Hematopoietic multipotent progenitor cell treated with erythropoietin and hydrocortisone succinate and interleukin-3 and kit ligand, for 17 days (in vitro differentiated cells): ENCODE measurements around the gene ANKRD13A.
A peak's percentile ranks its signal among the peaks of the same experiment; 100 is the strongest.
"Not testable (repeated sequence)": the region's sequence is repeated elsewhere in the genome, so short reads cannot be mapped to it uniquely, and the experiment has no call there.

Experiments
- DNase-seq: peaks from one replicate; pipeline ENCODE4 v3.0.0-alpha.2; 2015; ENCODE audit warnings: low spot score

The ANKRD13A gene

DNA sequence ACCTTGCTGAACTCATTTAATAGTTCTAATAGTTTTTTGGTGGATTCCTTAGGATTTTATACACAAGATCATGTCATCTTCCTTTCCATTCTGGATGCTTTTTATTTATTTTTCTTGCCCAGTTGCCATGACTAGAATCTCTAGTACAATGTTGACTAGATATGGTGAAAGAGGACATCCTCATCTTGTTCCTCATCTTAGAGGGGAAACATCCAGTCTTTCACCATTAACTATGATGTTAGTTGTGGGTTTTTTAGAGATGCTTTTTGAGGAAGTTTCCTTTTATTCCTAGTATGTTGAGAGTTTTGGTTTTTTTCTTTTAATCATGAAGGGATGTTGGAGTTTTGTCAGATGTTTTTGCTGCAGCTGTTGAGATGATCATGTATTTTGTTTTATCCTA, 8.7 kb downstream of the ANKRD13A start:
- DNase-seq, result no peak

DNA sequence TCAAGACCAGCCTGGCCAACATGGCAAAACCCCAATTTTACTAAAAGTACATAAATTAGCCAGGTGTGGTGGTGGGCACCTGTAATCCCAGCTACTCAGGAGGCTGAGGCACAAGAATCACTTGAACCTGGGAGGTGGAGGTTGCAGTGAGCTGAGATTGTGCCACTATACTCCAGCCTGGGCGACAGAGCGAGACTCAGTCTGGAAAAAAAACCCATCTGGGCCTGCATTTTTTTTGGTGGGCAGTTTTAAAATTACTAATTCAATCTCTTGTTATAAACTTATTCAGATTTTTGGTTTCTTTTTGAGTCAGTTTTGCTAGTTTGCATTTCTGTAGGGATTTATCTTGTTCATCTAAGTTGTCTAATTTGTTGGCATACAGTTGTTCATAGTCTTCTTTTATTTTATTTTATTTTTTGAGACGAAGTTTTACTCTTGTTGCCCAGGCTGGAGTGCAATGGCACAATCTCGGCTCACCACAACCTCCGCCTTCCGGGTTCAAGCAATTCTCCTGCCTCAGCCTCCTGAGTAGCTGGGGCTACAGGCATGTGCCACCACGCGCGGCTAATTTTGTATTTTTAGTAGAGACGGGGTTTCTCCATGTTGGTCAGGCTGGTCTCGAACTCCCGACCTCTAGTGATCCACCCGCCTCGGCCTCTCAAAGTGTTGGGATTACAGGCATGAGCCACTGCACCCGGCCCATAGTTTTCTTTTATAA, 9.6 kb downstream of the ANKRD13A start:
- DNase-seq, result not testable (repeated sequence)

DNA sequence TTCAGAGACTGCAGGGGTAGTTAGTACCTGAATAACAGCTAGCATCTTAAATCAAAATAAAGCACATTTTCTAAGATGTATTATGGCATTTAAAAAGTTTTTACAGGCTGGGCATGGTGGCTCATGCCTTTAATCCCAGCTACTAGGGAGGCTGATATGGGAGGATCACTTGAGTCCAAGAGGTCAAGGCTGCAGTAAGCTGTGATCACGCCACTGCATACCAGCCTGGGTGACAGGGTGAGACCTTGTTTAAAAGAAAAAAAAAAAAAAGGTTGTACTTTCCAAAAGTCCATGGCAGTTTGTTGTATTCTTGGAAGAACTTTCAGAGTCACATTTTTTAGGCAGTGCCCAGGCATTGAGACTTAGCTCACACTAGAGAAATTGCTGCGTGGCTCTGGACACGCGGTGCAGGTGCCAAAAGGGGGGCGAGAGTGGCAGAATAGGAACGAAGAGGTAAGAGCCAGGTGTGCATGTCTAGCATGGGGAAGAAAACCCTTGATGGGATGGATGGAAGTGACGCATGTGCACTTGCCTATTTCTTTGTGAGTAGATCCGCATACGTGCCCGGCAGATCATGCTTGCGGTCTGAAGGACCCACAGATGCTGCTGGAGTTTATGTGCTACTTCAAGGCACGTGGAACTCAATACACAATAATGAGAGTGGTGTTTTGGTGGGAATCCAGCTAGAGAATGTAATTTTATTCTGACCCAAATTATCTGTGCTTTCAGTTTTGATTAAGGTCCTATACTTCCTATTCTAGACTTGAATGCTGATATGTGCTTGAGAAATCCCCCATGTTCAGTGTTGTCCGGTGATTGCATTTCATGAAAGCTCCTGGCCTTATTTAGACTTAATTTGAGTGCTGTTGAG, 11.9 kb downstream of the ANKRD13A start:
- DNase-seq, result no peak

DNA sequence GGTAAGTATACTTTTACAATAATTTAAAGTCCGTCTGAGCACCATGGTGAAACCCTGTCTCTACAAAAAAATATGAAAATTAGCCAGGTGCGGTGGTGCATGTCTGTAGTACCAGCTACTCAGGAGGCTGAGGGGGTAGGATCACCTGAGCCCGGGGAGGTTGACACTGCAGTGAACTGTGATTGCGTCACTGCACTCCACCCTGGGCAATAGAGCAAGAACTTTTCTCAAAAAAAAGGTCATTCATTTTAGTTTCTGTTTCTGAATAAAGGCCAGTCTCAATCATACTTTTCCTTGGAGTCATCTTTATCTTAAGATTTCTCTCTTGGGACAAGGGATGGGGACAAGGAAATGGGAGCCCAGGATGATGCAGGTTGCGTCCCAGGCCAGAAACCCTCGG, 12.9 kb downstream of the ANKRD13A start:
- no peak for DNase-seq

DNA sequence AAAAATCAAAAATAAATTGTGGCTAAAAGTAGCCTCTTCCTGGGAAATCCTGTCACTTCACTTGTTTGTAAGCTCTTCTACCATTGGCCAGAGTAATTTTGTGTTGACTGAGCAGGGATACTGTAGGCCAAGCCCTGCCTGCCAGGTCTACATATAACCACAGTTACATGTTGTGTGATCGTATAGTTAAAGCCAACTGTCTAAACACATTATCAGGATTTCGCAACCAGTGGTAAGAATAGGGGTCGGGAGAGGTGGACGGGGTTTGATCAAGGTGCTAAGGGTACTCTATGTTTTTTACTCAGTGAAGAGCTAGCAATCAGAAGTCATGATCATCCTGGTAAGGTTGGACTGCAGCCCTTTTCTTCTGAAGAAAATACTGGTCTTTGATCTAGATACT, 13.4 kb downstream of the ANKRD13A start:
- DNase-seq, result no peak

DNA sequence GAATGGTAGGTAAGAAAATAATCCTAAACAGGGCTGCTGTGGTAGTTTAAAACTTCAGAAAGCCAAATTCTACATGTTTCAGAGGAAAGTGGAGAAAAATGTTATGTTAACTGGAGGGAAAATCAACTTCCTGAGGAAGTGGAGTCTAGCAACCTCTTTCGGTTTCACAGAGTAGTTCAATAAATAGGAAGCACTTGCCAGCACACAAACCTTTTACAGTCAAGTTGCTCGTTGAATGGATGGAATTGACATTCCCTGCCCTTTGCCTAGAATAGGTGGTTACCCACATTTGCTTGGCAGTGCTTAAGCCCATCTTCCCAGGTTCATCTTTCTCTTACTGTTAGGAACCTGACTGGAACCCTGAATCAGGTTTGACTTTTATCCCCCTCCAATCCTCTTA, 15.9 kb downstream of the ANKRD13A start:
- no peak for DNase-seq

DNA sequence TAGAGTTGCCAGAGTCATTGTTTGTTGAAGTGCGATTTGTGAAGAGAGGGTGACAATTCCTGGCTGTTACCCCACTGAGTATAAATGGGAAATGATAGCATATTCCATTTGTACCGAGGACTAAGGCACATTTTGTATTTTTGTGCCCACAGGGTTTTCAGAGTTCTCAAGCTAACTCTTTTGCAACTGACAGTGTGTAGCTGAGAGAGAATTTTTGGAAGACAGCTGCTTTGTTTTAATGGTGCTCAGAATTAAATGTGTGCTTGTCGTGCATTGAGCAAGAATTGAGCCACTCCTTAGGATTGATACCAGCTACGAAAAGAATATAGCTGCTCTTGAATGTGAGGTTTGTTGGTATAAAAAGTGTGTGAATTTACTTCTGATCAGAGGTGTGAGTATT, 21.7 kb downstream of the ANKRD13A start:
- DNase-seq, result no peak

DNA sequence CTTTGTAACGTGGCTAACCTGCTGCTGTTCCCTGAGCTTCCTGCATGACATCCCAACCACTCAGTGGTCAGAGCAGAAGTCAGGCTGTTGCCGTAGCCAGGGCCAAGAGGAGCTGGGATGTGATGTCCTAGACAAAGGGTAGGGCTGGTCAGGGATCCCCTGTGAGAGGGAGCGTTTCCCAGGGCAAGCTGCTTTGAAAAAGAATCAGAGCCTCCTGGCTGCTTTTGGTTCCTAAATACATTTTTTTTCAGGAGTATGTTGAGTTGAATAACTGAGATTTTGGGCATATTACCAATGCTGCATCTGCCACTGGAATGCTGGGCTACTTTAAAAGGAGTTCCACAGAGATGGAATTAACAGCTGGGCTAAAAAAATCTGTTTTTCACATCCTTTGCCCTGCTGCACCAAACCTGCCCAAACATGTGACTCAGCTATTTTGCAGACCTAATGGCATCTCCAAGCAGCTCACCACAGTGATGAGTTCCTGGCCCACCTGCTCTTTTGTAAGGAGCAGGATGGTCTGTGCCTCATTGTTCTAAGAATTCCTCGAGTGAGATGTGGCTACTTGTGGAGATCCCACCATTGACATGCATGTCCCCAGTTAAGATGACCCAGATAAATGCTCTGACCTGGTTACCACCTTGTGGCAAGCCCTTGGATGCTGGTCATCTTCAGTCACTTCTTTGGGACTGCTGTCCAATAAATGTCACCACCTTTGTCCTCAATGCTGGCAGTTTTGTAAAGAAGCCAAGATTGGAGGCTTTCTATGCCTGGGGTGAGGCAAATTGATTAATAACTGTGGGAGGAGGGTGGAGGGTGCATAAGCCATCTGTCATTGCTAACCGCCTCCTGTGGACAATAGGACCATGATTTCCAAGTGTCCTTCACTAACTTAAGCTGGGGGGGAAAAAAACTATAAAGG, 24.1 kb downstream of the ANKRD13A start:
- DNase-seq, result peak; percentile 50

DNA sequence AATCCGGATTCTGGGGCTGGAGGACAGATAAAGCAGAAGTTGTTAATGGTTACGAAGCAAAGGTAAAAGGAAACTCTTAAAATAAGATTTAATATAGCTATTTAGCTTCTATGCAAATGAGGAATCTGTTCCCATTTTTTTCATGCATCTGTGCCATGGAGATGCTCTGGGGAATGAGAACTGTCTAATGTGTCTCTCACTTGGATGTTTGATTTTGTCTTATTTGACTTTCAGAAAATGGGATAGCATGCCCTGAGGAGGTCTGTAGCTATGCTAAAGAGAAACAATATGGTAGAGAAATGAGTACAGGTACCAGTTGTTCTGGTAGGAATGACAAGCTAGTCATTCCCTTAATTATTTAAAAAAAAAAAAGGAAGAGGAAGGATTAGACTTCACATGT, 24.8 kb downstream of the ANKRD13A start:
- no peak for DNase-seq

DNA sequence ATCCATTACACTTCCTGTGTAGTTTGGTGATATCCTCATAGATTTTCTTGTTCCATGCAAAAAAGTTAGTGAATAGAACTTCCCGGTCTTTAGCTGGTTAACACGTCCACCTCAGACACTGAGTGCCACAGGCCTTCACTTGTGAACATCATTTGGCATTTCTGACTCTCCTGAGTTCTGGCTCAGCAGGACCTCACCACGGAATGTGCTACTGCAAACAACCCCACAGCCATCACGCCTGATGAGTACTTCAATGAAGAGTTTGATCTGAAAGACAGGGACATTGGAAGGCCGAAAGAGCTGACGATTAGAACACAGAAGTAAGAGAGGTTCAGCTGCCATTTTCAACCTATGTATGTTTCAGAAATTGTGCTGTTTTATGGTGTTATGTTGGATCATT, 29.1 kb downstream of the ANKRD13A start:
- no peak for DNase-seq

DNA sequence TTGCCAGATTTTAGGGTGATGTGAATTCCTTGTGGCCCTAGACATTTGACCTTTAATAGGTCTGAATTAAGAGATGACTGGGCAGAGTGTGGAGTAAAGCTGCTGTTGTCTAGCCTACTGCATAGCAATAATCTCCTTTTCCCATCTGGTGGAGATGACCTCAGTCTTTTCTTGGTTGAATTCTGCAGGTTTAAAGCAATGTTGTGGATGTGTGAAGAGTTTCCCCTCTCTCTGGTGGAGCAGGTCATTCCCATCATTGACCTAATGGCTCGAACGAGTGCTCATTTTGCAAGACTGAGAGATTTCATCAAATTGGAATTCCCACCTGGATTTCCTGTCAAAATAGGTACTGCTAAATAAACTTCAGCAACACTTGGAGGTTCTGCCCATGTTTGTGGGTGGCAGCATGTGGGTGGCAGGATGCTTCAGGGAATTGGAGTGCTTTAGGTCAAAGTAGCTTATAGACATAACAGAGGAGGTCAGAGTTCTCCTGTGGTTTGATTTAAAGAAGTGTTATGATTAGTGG, 30.1 kb downstream of the ANKRD13A start:
- DNase-seq, result no peak

DNA sequence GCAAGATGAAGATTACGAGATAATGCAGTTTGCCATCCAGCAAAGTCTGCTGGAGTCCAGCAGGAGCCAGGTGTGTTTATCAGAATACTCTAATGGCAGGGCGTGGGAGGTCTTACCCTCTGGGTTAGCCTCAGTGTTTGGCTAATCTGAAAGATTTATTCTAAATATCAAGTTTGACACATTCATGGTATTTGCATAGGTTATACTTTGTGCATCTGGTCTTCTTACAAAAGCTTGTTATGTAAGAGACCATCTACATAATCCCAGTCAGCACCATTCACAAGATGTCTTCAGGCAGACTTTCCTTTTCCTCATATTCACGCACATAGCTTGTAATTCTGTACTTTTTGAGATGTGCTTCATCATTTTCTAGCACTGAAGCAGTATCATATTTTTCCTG, 34.7 kb downstream of the ANKRD13A start:
- DNase-seq, result no peak

DNA sequence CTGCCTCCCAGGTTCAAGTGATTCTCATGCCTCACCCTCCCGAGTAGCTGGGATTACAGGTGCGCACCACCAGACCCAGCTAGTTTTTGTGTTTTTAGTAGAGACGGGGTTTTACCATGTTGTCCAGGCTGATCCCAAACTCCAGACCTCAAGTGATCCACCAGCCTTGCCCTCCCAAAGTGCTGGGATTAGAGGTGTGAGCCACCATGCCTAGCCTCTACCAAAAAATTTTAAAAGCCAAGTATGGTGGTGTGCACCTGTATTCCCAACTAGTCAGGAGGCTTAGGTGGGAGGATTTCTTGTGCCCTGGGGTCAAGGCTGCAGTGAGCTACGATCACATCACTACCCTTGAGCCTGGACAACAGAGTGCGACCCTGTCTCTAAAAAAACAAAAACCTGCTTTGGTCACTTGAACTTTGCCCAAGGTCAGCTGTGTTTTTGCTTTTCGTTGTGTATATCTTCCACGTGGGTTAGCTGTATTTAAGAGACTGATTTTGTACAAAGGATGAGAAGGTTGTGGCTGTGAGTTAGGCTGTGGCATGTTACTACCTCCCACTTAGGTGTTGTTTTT, 36.4 kb downstream of the ANKRD13A start:
- no peak for DNase-seq

DNA sequence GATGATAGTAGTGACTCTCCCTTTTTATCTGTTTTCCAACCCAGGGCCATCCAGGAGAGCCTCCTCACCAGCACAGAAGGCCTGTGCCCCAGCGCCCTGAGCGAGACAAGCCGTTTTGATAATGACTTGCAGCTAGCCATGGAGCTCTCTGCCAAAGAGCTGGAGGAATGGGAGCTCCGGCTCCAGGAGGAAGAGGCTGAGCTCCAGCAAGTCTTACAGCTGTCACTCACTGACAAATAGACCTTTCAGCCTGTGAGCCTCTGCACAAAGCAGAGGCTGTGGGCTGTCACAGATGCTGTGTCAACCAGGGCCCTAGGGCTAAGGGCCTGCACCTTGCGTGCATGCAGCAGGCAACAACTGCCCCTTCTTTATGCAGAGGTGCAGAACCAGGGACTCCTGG, 38.1 kb downstream of the ANKRD13A start:
- DNase-seq, result no peak

DNA sequence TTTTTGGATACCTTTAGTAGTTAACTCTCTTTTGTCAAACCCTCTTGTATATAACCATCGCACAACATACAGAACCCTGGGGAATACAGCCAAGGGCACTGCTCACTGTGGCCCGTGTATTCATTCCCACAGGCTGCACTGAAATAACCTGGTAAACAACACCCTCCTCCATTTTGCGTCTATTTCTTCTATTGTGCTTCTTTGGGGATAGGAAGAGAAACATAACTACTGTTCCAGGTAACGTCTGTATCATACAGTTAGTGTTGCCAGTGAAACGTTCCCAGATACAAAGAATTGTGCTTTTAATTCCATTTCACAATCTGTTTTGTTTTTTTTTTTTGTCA, 39.5 kb downstream of the ANKRD13A start:
- DNase-seq, result no peak

DNA sequence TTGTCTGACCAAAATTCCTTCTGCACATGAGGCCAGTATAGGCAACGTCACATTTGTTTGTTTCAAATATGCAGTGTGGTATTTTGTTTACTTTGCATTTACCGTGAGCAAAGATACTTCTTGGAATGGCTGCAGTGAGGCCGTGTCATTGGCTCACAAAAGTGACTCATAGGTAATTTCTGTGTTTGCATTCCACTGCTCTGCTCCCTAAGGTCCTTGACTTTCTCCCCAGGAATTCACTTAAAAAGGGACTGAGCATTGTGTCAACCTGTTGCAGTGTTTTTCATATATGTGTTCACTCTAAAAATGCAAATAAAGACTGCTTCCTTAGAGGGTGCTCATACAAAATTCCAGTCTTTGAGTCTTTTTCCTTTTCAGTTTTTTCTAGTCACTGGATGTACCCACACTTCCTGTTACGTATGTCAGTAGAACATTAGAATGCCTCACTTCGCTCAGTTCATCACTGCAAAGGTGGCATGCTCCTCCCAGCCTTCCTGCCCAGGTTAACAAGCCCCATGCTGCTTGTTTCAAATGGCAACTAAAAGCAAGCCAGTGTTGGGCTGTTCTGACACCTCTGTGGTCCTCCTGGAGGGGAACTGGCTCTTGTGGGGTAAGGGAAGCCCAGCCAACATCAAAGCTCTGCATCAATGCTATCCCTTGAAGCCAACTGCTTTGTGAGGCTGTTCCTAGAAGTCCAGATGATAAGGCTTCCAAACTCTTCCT, 40.0 kb downstream of the ANKRD13A start:
- DNase-seq, result no peak

DNA sequence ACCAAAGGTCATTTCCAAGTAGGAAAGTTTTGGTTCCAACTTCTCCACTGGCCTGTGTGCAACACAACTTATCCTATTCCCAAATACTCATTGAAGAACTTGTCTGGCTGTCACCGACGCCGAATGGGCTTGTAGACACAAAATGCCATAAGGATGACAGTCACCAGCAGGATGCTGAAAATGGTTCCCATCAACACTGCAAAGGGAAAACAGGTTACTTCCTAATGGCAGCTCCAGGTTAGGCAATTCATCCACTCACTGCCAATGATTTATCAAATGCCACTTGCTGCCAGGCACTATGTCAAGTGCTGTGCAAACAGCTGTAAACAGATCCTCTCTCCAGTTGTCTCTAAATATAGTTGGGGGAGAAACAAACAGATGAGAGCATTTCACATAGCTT, 43.0 kb downstream of the ANKRD13A start:
- no peak for DNase-seq

DNA sequence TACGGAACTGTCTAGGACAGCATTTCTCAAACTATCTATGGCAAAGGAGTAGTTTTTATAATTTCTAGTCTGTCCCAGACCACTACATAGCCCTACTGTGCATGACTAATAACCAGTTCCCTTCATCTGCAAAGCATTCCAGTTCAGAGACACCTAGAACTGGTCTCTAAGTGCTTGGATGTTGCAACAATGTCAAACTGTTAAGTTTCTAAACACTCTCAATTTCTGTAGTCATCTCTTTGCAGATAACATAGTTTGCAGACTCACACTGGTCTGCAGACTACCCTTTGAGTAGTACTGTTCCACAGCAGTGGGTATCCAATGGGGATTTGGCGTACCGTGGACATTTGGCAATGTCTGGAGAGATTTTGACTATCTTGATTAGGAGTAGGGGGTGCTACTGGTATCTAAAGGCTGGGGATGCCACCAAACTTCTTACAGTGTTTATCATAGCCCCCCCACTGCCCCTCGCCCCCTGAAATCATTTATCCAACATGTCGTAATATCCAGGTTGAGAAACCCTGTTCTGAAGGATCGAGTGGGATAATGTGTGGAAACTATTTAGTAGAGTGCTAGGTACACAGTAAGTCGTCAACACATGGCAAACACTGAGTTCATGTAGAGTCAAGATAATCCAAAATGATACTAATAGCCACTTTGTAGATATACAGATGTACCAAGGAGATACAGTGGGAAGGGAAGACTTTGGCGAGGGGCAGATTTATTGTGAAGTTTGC, 47.4 kb downstream of the ANKRD13A start:
- DNase-seq, result no peak

DNA sequence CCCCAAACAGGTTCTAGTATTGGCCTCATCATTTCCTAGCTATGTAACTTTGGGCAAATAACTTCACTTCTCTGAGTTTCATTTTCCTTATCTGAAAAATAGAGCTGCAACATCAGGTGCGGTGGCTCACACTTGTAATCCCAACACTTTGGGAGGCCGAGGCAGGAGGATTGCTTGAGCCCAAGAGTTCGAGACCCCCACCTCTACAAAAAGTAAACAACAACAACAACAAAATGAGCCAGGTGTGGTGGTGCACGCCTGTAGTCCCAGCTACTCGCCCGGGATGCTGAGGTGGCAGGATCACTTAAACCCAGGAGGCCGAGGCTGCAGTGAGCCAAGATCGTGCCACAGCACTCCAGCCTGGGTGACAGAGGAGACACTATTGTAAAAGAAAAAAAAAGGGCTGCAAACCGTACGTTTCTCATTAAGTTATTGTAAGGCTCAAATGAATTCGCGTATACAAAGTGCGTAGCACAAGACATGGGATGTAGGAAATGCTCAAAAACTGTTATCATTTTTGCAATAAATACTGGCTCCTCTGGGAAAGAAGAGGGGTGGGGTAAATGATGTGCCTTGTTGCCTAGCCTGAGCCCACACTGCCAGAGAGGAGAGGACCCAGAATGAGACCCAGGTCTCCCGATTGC, 48.2 kb downstream of the ANKRD13A start:
- no peak for DNase-seq
